Fibroblast of pulmonary artery (primary cell): Measurements from ENCODE around the gene MRPL14.
A peak's percentile ranks its signal among the peaks of the same experiment; 100 is the strongest.

Source experiments
- DNase-seq: peaks from one replicate; pipeline ENCODE4 v3.0.0-alpha.2; 2010; ENCODE audit warnings: low read depth
- H3K4me3 ChIP-seq: replicated peaks from 2 replicates; pipeline ENCODE4 v1.5.1; 2011; ENCODE audit warnings: low read depth, mild to moderate bottlenecking, control low read depth, low read length, moderate library complexity
- TF ChIP-seq, protein P1 (sequence below): IDR thresholded peaks from 2 replicates; pipeline ENCODE4 v1.5.1; 2011; ENCODE audit warnings: mild to moderate bottlenecking, control low read depth, low read length, inconsistent platforms; ENCODE audit errors: missing control alignments

MRPL14 gene

DNA sequence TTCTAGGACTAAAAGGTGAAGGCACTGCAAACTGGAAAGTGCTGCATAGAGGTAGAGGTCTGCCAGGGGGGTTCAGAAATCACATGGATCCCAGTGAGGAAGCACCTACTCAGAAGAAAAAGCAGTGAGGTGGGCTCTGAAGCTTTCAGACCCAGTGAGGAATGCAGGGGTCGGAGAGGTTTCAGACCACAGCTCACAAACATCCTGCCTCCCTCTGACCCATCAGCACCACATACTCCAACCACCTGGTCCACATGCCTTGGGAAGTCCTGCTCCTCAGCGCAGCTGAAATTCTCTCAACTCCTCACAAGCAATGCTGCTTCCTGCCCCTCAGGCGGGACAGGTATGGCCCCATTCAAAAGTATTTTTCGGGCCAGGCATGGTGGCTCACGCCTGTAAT is 20.2 kb downstream of the MRPL14 start:
- H3K4me3 ChIP-seq, result no peak overlapping the region
- TF ChIP-seq, protein P1, sequence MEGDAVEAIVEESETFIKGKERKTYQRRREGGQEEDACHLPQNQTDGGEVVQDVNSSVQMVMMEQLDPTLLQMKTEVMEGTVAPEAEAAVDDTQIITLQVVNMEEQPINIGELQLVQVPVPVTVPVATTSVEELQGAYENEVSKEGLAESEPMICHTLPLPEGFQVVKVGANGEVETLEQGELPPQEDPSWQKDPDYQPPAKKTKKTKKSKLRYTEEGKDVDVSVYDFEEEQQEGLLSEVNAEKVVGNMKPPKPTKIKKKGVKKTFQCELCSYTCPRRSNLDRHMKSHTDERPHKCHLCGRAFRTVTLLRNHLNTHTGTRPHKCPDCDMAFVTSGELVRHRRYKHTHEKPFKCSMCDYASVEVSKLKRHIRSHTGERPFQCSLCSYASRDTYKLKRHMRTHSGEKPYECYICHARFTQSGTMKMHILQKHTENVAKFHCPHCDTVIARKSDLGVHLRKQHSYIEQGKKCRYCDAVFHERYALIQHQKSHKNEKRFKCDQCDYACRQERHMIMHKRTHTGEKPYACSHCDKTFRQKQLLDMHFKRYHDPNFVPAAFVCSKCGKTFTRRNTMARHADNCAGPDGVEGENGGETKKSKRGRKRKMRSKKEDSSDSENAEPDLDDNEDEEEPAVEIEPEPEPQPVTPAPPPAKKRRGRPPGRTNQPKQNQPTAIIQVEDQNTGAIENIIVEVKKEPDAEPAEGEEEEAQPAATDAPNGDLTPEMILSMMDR, result no peak
- no peak for DNase-seq

DNA sequence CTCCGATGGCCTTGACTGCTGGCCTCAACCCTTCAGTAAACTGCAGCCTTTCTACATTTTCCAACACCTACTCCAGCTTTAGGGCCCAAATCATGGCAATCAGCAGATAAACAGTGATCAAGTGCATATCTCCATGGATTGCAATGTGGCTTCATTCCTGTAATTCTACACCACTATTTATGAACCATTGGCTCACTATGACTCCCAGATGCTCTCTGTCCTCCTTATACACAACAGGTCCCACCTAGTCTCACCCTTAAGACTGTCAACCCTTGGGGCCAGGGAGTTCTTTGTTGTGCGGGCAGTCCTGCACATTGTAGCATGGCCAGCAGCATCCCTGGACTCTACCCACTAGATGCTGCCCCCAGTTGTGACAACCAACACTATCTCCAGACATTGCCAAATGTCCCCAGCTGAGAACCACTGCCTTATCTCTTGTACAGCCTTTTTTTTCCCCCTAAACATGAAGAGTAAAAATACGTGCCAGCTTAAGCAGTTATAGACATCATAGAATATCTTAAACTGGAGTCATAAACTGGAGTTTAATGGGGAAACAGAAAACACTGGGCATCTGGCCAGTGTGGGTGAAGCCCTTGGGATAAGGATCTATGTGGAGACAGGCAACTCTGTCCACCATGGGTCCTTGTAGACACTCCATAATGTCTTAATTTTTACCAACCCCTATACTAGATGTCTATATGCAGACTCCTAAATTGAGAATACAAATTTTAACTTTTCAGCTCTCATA is 21.1 kb downstream of the MRPL14 start:
- DNase-seq, result no peak
- TF ChIP-seq, protein P1, result no peak
- no peak overlapping the region for H3K4me3 ChIP-seq

DNA sequence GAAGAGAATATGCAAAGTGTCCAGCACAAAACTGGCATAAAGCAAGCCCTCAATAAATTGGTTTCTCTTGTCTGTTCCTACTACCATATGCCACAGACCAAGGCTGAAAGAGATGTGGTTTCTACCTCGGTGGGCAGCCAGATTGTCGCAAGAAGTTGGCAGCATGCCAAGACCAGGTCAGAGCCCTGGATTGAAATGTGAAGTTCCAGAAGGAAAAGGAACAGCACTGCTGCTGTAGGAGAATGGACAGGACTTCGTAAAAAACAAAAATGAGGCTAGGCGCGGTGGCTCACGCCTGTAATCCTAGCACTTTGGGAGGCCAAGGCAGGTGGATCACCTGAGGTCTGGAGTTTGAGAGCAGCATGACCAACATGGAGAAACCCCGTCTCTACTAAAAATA is 22.1 kb downstream of the MRPL14 start:
- no peak overlapping the region for H3K4me3 ChIP-seq
- peak; percentile 33 for DNase-seq
- TF ChIP-seq, protein P1, result no peak

DNA sequence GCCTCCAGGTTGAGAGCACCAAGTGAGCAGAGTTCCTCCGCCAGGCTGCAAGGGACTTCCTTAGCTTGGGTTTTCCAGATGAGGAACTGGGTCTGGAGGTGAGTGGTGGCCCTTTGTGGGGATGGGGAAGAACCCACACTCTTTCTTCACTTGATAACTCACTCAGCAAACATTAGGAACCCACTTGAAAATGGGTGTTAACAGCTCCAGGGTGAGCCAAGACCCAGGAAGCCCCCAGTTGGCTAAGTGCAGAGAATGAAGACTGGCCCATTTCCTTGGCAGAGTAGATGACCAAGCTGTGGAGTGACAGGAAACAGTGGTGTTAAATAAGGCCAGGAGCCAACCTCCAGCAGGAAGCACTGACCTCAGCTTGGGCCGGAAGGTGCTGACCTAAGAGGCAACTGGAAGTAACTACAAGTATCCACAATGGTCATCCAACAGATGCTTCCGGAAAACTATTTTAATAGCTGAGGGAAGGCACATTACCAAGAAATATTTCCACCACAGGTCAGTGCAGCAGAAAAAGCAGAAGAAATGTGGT is 22.7 kb downstream of the MRPL14 start:
- TF ChIP-seq, protein P1, result no peak
- peak; percentile 70 for DNase-seq
- H3K4me3 ChIP-seq, result no peak overlapping the region

DNA sequence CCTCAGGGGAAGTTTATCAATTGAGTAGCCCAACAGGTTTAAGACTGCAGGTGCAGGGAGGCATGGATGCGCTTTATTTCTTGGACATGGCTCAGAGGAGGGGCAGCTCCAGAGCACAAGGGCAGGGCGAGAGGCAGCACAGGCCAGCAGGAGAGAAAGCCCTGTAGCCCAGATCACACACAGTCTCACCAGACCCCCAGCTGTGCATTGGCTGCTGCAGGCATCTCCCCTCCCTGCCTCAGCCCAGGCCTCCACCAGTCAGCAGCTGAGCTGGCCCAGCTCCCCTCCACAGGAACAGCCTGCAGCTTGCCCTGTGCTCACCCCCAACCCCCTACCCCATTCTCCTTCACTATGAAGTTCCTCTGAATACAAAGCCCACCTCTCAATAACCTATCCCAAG is 24.7 kb downstream of the MRPL14 start:
- TF ChIP-seq, protein P1, result no peak
- no peak overlapping the region for H3K4me3 ChIP-seq
- no peak for DNase-seq

DNA sequence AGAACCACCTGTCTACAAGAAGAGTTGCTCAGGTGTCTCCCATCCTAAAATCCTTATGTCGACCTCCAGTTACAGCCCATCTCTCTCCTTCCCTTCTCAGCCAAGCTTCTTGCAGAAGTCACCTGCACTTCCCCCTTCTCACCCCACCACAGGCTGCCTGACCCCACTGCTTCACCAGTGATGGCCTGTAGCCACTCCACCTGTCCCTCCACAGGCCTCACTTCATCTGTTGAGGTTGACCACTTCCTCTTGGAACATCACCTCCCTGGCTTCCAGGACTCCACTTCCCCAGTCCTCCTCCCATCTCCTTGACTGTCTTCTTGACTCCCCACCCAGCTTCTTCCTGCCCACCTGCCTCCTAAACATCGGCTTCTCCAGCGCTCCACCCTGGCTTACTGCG is 25.4 kb downstream of the MRPL14 start:
- DNase-seq, result no peak
- no peak overlapping the region for H3K4me3 ChIP-seq
- TF ChIP-seq, protein P1, result no peak

DNA sequence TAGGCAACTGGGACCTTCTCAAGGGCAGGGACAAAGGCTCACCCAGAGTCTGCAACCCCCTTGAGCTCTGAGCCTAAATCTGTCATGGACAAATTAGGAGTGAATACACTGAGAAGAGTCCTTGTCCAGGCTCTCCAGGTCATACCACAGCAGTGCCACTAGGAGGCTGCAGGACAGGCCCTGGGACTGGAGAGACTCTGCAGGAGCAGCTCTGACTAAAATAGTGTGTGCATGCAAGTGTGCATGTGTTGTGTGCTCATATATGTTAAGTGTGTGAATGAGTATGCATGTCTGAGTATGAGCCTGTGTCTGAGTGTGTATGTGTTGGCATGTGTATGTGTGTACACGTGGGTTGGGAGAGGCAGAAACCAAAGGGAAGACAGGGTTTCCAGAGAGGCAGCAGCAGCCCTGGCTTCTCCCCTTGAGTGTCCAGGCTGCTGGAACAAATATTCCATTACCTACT is 27.1 kb downstream of the MRPL14 start:
- DNase-seq, result peak; percentile 49
- H3K4me3 ChIP-seq, result no peak overlapping the region
- TF ChIP-seq, protein P1, result peak; percentile 76
